DMS 273 treated with DMSO at 0.1 percent for 48 hours (cell line): ENCODE measurements around the gene HCRTR1.

Experiments used
- DNase-seq: peaks from one replicate; lab custom pipeline; 2025; lab: John Stamatoyannopoulos, UW

The HCRTR1 gene

GRCh38 chr1:31626223-31627207 lies 9.0 kb downstream of the HCRTR1 start:
- peak; percentile 60 for DNase-seq

- DNase-seq: peak; percentile 80
These were observed 9.9 kb downstream of the HCRTR1 start for GRCh38 chr1:31627301-31627929.

- peak; percentile 83 for DNase-seq
These were observed 10.6 kb downstream of the HCRTR1 start for GRCh38 chr1:31627930-31628559.

- DNase-seq: no peak
These were observed 11.6 kb downstream of the HCRTR1 start for GRCh38 chr1:31628931-31629556.

GRCh38 chr1:31632649-31633048 lies 15.2 kb downstream of the HCRTR1 start:
- DNase-seq: no peak

GRCh38 chr1:31633117-31633516 lies 15.6 kb downstream of the HCRTR1 start:
- no peak for DNase-seq

GRCh38 chr1:31637915-31638673 lies 20.6 kb downstream of the HCRTR1 start:
- DNase-seq: no peak

- DNase-seq: no peak
These were observed 22.1 kb downstream of the HCRTR1 start for GRCh38 chr1:31639543-31639942.

GRCh38 chr1:31640179-31640578 lies 22.7 kb downstream of the HCRTR1 start:
- DNase-seq: no peak

- no peak for DNase-seq
These were observed 23.5 kb downstream of the HCRTR1 start for GRCh38 chr1:31640964-31641363.

GRCh38 chr1:31642366-31642765 lies 24.9 kb downstream of the HCRTR1 start:
- DNase-seq: no peak

GRCh38 chr1:31642897-31643296 lies 25.4 kb downstream of the HCRTR1 start:
- DNase-seq: no peak

- DNase-seq: no peak
These were observed 26.6 kb downstream of the HCRTR1 start for GRCh38 chr1:31643976-31644559.

GRCh38 chr1:31644560-31645273 lies 27.2 kb downstream of the HCRTR1 start, which contains the start of gene PEF1:
TSS of gene PEF1 (minus strand) at chr1:31644876. CDS start at chr1:31644864, 12 bp downstream.
- DNase-seq: peak; percentile 99

GRCh38 chr1:31645274-31645568 lies 27.7 kb downstream of the HCRTR1 start:
- no peak for DNase-seq

- no peak for DNase-seq
These were observed 28.9 kb downstream of the HCRTR1 start for GRCh38 chr1:31646259-31646960.

- no peak for DNase-seq
These were observed 29.6 kb downstream of the HCRTR1 start for GRCh38 chr1:31647106-31647505.

GRCh38 chr1:31648190-31648589 lies 30.7 kb downstream of the HCRTR1 start:
- DNase-seq: no peak

- DNase-seq: no peak
These were observed 31.3 kb downstream of the HCRTR1 start for GRCh38 chr1:31648641-31649357.
